BLaER1 (cell line): ENCODE results near the gene LCP2.

Experiments used
- H3K27ac ChIP-seq: shearing (Covaris generic); formaldehyde crosslinking; 2 replicates; pipeline ENCODE4 v1.8.1; 2022
- H3K27me3 ChIP-seq: shearing (Covaris generic); formaldehyde crosslinking; 2 replicates; pipeline ENCODE4 v1.8.1; 2022
- H3K36me3 ChIP-seq: shearing (Covaris generic); formaldehyde crosslinking; 2 replicates; pipeline ENCODE4 v1.8.1; 2022
- H3K4me1 ChIP-seq: shearing (Covaris generic); formaldehyde crosslinking; 2 replicates; pipeline ENCODE4 v1.8.1; 2022
- H3K4me2 ChIP-seq: shearing (Covaris generic); formaldehyde crosslinking; 2 replicates; pipeline ENCODE4 v1.8.1; 2022
- H3K4me3 ChIP-seq: shearing (Covaris generic); formaldehyde crosslinking; 2 replicates; pipeline ENCODE4 v1.8.1; 2022
- H3K9ac ChIP-seq: shearing (Covaris generic); formaldehyde crosslinking; 2 replicates; pipeline ENCODE4 v1.8.1; 2022
- H3K9me3 ChIP-seq: shearing (Covaris generic); formaldehyde crosslinking; 2 replicates; pipeline ENCODE4 v1.8.1; 2022
- H4K20me1 ChIP-seq: shearing (Covaris generic); formaldehyde crosslinking; 2 replicates; pipeline ENCODE4 v1.8.1; 2022
- Cebpa-rat ChIP-seq: shearing (Covaris generic); IDR thresholded peaks from 2 replicates; pipeline ENCODE4 v1.8.1; 2022

LCP2 gene

GRCh38 chr5:170300361-170301013 lies 2.9 kb upstream of the LCP2 start:
- TF ChIP-seq Cebpa-rat: 0 out of 2 replicates have a peak, but pooled peaks have one; percentile 8
- H3K9me3 ChIP-seq: no peaks in the 10 kb centered on the region
- H3K27me3 ChIP-seq: no peaks in the 10 kb centered on the region
- peaks cover 8% of the 10 kb centered on the region for H4K20me1 ChIP-seq
- peak overlapping the region; percentile 96 for H3K4me2 ChIP-seq
- no peaks in the 10 kb centered on the region for H3K36me3 ChIP-seq
- peaks cover 86% of the 10 kb centered on the region for H3K4me1 ChIP-seq
- H3K9ac ChIP-seq: peak overlapping the region; percentile 5; the same call in 1 of the 2 replicates
- peak overlapping the region; percentile 65 for H3K27ac ChIP-seq
- no peak overlapping the region for H3K4me3 ChIP-seq

- no peaks in the 10 kb centered on the region for H3K27me3 ChIP-seq
- H3K9me3 ChIP-seq: no peaks in the 10 kb centered on the region
- peak overlapping the region; percentile 96 for H3K4me2 ChIP-seq
- H4K20me1 ChIP-seq: peaks cover 42% of the 10 kb centered on the region
- peaks cover 86% of the 10 kb centered on the region for H3K4me1 ChIP-seq
- no peak for TF ChIP-seq Cebpa-rat
- H3K9ac ChIP-seq: peak overlapping the region; percentile 94
- peak overlapping the region; percentile 95 for H3K27ac ChIP-seq
- H3K4me3 ChIP-seq: peak overlapping the region; percentile 85
- peaks cover 11% of the 10 kb centered on the region for H3K36me3 ChIP-seq
These were observed 515 bp downstream of the LCP2 start for GRCh38 chr5:170296935-170297588.

GRCh38 chr5:170296036-170296934 lies 1.3 kb downstream of the LCP2 start:
- Histone ChIP-seq H3K27ac (peak overlapping the region; percentile 95), H3K36me3 (peaks cover 19% of the 10 kb centered on the region), H3K9me3 (no peaks in the 10 kb centered on the region), H4K20me1 (peaks cover 50% of the 10 kb centered on the region), H3K4me2 (peak overlapping the region; percentile 96), H3K9ac (peak overlapping the region; percentile 94), H3K4me1 (peaks cover 86% of the 10 kb centered on the region), H3K27me3 (no peaks in the 10 kb centered on the region), H3K4me3 (peak overlapping the region; percentile 85)
- peak; percentile 68; the same call in 1 of the 2 replicates for TF ChIP-seq Cebpa-rat

DNA sequence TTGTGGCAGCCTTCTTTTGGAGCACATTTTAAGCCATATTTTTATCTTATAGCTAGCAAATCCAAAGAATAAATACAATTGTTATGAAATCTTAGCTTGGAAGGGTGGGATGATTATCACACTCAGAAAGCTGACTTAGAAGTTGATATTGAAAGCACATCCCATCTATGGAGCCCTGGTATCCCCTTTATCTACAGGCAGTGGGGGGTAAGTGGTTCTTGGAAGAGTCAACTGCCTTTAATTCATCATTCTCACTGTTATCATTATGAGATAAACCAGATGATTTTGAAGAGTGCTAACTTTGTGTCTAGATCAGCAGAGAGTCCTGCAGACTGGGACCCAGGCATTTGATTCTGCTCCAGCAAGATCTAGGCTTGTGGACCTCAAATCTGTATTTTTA lies 3.0 kb downstream of the LCP2 start:
- no peak overlapping the region for H3K27ac ChIP-seq
- H3K27me3 ChIP-seq: no peaks in the 10 kb centered on the region
- H3K4me2 ChIP-seq: peak overlapping the region; percentile 96
- peak overlapping the region; percentile 85 for H3K4me3 ChIP-seq
- H3K4me1 ChIP-seq: peaks cover 81% of the 10 kb centered on the region
- H3K36me3 ChIP-seq: peaks cover 36% of the 10 kb centered on the region
- no peaks in the 10 kb centered on the region for H3K9me3 ChIP-seq
- TF ChIP-seq Cebpa-rat: no peak
- peak overlapping the region; percentile 13; the same call in 1 of the 2 replicates for H3K9ac ChIP-seq
- peaks cover 65% of the 10 kb centered on the region for H4K20me1 ChIP-seq

- no peaks in the 10 kb centered on the region for H3K9me3 ChIP-seq
- H3K4me1 ChIP-seq: peaks cover 80% of the 10 kb centered on the region
- no peaks in the 10 kb centered on the region for H3K27me3 ChIP-seq
- H3K4me2 ChIP-seq: peak overlapping the region; percentile 96
- no peak overlapping the region for H3K9ac ChIP-seq
- no peak for TF ChIP-seq Cebpa-rat
- peaks cover 65% of the 10 kb centered on the region for H4K20me1 ChIP-seq
- H3K27ac ChIP-seq: no peak overlapping the region
- H3K36me3 ChIP-seq: peaks cover 41% of the 10 kb centered on the region
- no peak overlapping the region for H3K4me3 ChIP-seq
These were observed 3.5 kb downstream of the LCP2 start for GRCh38 chr5:170294057-170294456.

DNA sequence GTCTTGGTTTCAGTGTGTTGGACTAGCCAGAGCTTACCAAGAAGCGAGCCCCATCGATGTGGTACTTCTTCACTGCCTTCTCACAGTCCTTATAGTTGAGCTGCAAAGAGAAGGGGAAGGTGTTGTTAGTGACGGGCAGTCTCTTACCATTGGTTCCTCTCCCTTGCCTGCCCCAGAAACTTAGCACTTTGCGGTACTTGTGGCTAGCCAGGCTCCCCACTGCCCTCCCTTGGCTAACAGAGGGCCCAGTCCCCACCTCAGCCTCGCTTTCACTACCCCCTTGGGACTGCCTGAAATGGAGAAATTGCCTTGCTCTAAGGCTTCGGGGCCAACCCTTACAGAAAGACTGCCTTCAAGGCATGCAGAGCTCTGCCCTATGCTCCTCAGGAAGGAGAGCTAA lies 4.3 kb downstream of the LCP2 start:
- Histone ChIP-seq H3K4me1 (peaks cover 80% of the 10 kb centered on the region), H3K36me3 (peaks cover 48% of the 10 kb centered on the region), H3K4me3 (no peak overlapping the region), H4K20me1 (peaks cover 72% of the 10 kb centered on the region), H3K27ac (no peak overlapping the region), H3K27me3 (no peaks in the 10 kb centered on the region), H3K4me2 (peak overlapping the region; percentile 96), H3K9me3 (no peaks in the 10 kb centered on the region), H3K9ac (no peak overlapping the region)
- no peak for TF ChIP-seq Cebpa-rat

DNA sequence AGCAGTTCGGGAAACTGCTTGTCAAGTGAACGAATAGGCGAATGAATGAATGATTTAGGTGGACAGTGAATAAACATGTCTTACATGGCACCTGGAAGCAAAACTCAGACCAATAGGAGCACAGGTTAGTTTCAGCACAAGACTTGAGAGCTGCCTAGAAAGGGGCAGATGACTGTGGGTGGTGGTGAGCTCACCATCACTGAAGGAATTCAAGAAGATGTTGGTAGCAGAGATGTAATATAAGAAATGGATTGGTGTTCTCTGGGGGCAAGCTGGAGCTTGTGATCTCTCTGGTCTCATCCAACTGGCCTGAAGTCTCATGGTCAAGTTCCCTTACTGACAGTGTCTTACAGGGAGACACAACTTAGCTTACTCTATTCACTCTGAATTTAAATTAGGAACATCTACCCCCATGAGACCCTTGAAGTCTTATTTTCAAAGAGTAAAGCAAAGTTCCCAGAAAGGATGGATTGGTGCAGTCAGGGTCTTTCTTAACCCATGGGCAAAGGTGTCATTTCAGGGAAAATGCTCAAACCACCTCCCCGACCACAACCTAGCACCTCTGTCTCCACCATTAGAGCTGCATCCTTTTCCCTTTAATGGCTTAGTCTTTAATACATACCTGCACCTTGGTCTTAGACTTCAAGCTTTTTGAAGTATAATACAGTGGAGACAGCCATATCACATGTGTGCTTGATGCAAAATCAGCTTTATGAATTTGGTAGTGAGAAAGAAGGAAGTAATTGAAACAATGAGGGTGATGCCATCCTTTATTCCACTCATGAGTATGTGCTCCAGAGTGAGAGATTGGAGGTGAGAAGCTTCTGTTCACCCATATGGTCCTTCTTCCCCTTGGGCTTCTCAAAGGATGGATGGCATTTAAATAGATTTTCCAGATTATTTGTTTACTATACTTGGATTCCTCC lies 5.1 kb downstream of the LCP2 start:
- Histone ChIP-seq H3K36me3 (peaks cover 55% of the 10 kb centered on the region), H4K20me1 (peaks cover 77% of the 10 kb centered on the region), H3K4me2 (peak overlapping the region; percentile 96), H3K4me1 (peaks cover 83% of the 10 kb centered on the region), H3K9me3 (no peaks in the 10 kb centered on the region), H3K27ac (no peak overlapping the region), H3K4me3 (no peak overlapping the region), H3K9ac (no peak overlapping the region), H3K27me3 (no peaks in the 10 kb centered on the region)
- TF ChIP-seq Cebpa-rat: no peak

DNA sequence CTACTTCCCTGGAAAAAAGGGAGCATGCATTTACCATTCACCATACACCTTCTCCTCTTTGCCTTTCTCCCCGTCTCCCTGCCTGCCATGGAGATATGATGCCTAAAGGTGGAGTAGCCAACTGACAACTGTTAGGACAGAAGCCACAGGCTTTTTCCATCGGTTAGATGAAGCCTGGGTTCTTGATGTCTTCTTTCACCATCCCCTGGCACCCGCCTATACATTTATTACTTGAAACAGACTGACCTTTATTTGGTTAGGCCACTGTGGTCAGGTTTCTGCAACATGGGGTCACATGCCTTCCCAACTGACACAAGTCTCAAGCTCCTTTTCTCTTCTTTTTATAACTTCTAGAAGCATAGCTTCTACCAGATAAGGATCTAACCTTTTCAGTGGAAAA lies 7.1 kb downstream of the LCP2 start:
- peaks cover 94% of the 10 kb centered on the region for H3K4me1 ChIP-seq
- H3K9ac ChIP-seq: no peak overlapping the region
- peaks cover 75% of the 10 kb centered on the region for H3K36me3 ChIP-seq
- H3K27me3 ChIP-seq: no peaks in the 10 kb centered on the region
- no peak for TF ChIP-seq Cebpa-rat
- no peak overlapping the region for H3K4me3 ChIP-seq
- H3K9me3 ChIP-seq: peaks cover 6% of the 10 kb centered on the region; the same call in 1 of the 2 replicates
- no peak overlapping the region for H3K27ac ChIP-seq
- no peak overlapping the region for H3K4me2 ChIP-seq
- peaks cover 87% of the 10 kb centered on the region for H4K20me1 ChIP-seq

DNA sequence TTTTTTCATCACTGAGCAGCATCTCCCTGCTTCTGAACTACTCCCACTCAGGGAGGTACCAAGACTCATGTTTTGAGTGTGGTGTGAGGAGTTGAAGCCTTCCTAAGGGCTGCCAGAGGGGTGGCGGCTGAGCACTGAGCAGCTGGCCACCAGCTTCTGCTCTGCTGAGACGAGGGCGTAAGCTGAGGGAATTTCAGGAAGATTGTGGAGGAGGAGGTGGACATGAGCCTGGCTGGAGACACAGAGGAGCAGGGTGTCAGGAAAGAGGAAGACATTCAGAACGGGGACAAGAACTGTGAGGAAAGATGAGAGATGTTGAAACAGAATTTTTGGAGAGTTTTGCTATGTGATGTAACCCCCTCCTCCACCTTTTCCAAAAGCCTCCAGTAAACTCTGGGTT lies 7.8 kb downstream of the LCP2 start:
- H3K4me1 ChIP-seq: peaks cover 94% of the 10 kb centered on the region
- H4K20me1 ChIP-seq: peaks cover 80% of the 10 kb centered on the region
- no peak for TF ChIP-seq Cebpa-rat
- no peak overlapping the region for H3K9ac ChIP-seq
- H3K27me3 ChIP-seq: no peaks in the 10 kb centered on the region
- H3K27ac ChIP-seq: no peak overlapping the region
- peaks cover 12% of the 10 kb centered on the region; the same call in 1 of the 2 replicates for H3K9me3 ChIP-seq
- H3K36me3 ChIP-seq: peaks cover 82% of the 10 kb centered on the region
- no peak overlapping the region for H3K4me2 ChIP-seq
- no peak overlapping the region for H3K4me3 ChIP-seq
